Fibroblast of lung (primary cell): ENCODE measurements around the gene C19orf67.

Source experiments
- EZH2 ChIP-seq: IDR thresholded peaks from 2 replicates; pipeline ENCODE4 v1.5.1; 2012; ENCODE audit warnings: low read length, control low read depth, mild to moderate bottlenecking; ENCODE audit errors: missing control alignments
- TF ChIP-seq, protein P1 (sequence below), 2 donors: IDR thresholded peaks in 1 of 2; conservative IDR thresholded peaks in 1 of 2; 1 replicate in 1 of 2; 2 replicates in 1 of 2; pipeline ENCODE4 v1.5.1; 2011 to 2012; ENCODE audit warnings: low read length in 2 of 2, control low read depth in 1 of 2, inconsistent platforms in 1 of 2, low read depth in 1 of 2, mild to moderate bottlenecking in 1 of 2

DNA sequence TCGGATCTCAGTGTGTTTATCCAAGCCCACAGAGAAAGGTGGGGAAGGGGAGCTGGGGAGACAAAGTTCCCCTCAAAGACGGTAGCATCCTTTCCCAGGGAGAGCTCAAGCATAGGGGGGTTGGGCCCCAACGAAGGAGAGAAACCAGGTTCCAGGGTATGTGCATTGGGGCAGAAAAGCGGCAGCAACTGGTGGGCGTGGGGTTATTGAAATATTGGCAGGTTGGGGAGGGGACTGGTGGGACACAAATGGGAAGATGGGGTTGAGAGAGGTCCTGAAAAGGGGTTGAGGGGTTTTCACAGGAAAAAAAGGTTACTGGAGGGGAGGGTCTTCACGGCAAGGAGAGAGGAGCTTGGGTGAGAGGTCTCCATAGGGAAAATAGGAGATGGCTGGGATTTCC is 49.8 kb upstream of the C19orf67 start:
- TF ChIP-seq, protein P1, sequence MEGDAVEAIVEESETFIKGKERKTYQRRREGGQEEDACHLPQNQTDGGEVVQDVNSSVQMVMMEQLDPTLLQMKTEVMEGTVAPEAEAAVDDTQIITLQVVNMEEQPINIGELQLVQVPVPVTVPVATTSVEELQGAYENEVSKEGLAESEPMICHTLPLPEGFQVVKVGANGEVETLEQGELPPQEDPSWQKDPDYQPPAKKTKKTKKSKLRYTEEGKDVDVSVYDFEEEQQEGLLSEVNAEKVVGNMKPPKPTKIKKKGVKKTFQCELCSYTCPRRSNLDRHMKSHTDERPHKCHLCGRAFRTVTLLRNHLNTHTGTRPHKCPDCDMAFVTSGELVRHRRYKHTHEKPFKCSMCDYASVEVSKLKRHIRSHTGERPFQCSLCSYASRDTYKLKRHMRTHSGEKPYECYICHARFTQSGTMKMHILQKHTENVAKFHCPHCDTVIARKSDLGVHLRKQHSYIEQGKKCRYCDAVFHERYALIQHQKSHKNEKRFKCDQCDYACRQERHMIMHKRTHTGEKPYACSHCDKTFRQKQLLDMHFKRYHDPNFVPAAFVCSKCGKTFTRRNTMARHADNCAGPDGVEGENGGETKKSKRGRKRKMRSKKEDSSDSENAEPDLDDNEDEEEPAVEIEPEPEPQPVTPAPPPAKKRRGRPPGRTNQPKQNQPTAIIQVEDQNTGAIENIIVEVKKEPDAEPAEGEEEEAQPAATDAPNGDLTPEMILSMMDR (conservative IDR thresholded peaks at IDR 0.05 in 1 of 2, IDR thresholded peaks at IDR 0.05 in 1 of 2; ENCODE audit: low read depth in 1 of 2, low read length in 2 of 2) = no peak
- TF ChIP-seq EZH2 = no peak
